Left cardiac atrium (tissue), 4 donors: ENCODE results near the gene PPM1E. TPM values are rescaled to one million over a fixed set of nuclear protein-coding genes. Genes with fewer than 3 reads are reported as not detected.

Experiments
- ATAC-seq, 2 donors: fragments of 200-7000 bp; cut with Tn5 transposase; one replicate each; pipeline ENCODE4 v1.9.1; 2020; ENCODE audit warnings: mild to moderate bottlenecking in 2 of 2, moderate library complexity in 2 of 2
- DNase-seq: peaks from one replicate; pipeline ENCODE4 v3.0.0-alpha.2; 2020
- intact Hi-C, 2 donors: fragments of 100-400 bp; cut with DNase I; formaldehyde crosslinking; loops; one replicate each; pipeline versions ENCODE4 v1.14.1 to v1.15.1; 2022 to 2023
- total RNA-seq, 2 donors: library from RNA; stranded (reverse); fragmentation: NEBNext Ultra II Directional; extraction: Animal tissue kit (Norgen Biotek cat#: 25700); gene quantifications; one replicate each; pipeline ENCODE4 v1.2.1, GENCODE V29; 2021
- donor health status: DM: no; HTN: yes; CAD: no.
- donor health status: DM: no; HTN: yes; CAD: no; lungs with severe emphysema.
- donor health status: DM: yes; HTN: yes; CAD: no.
- donor health status: Dilated cardiomyopathy.

PPM1E gene
- total RNA-seq, 2 donors from 2014 or later: 2.1 to 4.9 TPM

GRCh38 chr17:59004338-59005111 is 248.9 kb downstream of the PPM1E start:
- DNase-seq (peak; percentile 53), ATAC-seq (peak; percentile 68 to 70)
- intact Hi-C loops: loop anchor here (2.0 to 10.0 kb wide), 5 partner anchors 287 to 486 kb away; no protein-coding TSS in a partner anchor

DNA sequence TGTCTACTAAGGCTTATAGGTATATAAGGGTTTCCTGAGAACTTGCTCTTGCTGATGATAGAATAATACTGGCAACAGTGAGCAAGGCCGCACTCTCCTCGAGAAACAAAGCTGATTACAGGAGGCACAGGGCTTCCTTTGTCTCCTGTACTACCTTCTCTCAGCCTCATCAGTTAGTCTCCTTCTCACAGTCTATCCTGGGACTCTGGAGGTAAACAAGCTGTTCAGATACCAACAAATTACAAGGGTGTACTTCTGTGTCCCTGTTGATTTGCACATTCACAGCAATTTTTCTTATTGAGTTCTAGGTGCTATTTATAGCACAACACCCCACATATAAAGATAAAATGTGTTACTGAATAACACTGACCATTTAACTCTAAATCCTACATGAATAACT is 252.3 kb downstream of the PPM1E start:
- DNase-seq: no peak
- ATAC-seq: no peak
- intact Hi-C loops: loop anchor here (5.0 to 10.0 kb wide), 2 partner anchors 421 to 423 kb away; no protein-coding TSS in a partner anchor

DNA sequence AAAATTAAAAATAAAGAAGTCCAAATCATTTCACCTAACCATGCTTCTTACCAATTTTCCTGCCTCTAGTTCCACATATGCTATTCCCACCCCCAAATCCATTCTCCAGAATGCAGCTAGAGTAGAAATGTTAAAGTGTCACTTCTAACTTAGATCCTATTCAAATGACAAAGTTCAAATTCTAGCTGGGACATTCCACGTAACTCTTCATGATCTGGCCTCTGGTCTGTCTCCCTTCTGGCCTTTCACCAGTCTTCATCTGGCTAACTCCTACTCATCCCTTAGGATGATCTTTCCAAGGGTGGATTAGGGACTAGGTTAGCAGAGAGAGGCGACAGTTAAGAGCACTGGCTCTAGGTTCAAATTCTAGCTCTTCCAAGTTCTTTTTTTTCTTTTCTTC is 253.1 kb downstream of the PPM1E start:
- ATAC-seq (no peak), DNase-seq (no peak)
- intact Hi-C loops: loop anchor here (5.0 to 10.0 kb wide), 2 partner anchors 421 to 424 kb away; no protein-coding TSS in a partner anchor

- ATAC-seq (no peak), DNase-seq (no peak)
- intact Hi-C loops: no loop called here
These were observed 254.4 kb downstream of the PPM1E start for GRCh38 chr17:59010026-59010425.

GRCh38 chr17:59011975-59012374 is 256.3 kb downstream of the PPM1E start:
- intact Hi-C loops: no loop called here
- ATAC-seq (no peak), DNase-seq (no peak)

DNA sequence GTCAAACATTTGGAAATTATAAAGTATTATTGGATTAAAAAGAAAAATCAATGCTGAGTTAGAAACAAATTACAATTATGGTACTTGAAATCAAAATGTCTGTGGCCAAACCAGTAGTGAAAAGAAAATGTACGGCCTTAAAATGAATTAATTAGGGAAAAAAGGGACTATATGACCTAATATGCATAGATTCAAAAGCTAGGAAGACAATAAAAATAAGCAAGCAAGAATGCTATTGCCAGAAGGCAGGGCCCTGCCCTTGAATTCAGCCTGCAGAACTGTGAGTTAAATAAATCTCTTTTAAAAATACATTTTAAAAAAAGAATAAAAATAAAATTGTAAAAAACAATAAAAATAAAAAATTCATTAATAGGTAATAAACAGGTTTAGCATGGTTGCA is 262.4 kb downstream of the PPM1E start:
- DNase-seq: no peak
- intact Hi-C loops: no loop called here
- ATAC-seq: no peak

DNA sequence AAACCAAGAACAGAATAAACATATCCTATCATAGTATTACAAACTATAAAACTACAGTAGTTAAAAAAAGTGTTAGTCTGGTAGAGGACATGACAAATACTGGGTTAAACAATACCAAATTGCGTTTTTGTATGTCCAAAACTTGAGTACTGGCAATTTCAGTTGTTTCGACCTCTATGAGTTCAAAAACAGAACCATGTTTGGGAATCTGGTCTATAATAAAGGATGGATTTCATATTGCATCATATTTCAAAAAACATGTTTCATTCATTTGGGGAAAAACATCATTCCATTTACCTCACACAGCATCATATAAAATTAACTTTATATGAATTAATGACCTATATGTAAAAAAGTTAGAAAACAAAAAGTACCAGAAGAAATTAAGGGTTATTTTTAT is 269.3 kb downstream of the PPM1E start:
- DNase-seq: no peak
- intact Hi-C loops: no loop called here
- ATAC-seq: no peak

DNA sequence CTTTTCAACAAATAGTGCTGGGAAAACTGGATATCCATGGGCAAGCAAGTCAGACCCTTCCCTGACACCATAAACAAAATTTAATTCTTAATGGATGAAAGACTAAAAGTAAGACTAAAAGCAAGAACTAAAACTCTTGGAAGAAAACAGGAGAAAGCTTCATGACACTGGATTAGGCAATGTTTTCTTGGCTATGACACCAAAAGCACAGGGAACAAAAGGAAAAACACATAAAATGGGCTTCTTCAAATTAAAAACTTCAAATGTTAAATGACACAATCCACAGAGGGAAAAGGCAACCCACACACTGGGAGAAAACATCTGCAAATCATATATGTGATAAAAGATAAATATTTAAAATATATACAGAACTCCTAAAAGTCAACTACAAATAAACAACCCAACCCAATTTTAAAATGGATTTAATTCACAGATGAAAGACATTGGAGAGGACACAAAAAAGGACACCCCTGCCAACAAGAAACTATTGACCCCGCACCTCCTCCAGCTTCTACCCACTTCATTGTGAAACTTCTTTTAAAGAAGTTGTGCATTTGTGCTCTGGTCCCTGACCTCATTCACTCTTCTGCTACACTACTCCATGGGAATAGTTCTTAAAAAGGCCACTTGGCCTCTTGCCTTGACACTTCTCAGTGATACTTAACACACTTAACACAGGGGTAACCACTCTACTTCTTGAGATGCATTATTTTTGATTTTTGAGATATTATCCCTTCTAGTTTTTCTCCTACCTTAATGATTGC is 270.7 kb downstream of the PPM1E start:
- DNase-seq (no peak), ATAC-seq (peak in 1 of 2 donors; percentile 34)
- intact Hi-C loops: no loop called here

DNA sequence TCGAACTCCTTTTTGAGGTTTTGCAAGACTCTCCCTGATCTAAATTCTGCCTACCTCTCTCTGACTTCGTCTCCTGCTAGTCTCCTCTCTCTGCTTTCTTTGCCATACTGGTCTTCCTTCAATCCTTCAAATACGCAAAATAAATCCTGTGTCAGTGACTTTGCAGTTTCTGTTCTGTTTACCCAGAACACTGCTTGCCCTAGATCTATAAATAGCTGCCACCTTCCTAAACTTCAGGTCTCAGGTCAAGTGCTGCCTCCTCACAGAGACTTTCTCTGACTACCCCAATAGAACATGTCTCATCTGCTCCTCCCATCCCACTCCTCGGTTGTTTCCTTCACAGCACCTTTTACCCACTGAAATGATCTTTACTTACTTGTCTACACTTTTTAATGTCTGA is 272.1 kb downstream of the PPM1E start:
- ATAC-seq (no peak), DNase-seq (no peak)
- intact Hi-C loops: no loop called here

DNA sequence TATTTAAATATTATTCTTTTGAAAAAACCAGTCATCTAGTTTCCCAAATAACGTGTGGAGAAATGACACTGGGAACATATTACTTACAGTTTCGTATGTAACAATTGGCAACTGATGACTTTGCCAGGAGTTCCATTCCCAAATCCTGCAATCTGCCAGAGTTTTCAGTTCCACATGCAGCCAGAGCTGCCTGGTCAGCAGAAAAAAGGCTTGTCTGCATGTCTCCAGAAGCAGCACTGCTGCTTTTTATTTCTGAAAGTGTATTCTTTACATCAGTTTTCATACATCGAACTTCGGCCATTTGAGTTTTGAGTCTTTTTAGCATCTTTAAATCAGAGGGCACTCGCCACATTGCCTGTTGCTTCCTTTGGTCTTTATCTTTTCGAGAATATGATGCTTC is 272.7 kb downstream of the PPM1E start:
- no peak for ATAC-seq
- intact Hi-C loops: no loop called here
- no peak for DNase-seq

GRCh38 chr17:59030811-59031210 is 275.2 kb downstream of the PPM1E start:
- ATAC-seq: no peak
- intact Hi-C loops: no loop called here
- DNase-seq: no peak

Other genes with a start within 250 kb of the PPM1E start
- gene MTMR4, start 241.2 kb upstream of the PPM1E start, total RNA-seq: 10 to 100 TPM; 11.6 to 17.4 TPM
- gene TEX14, start 63.8 kb upstream of the PPM1E start, total RNA-seq: under 1 TPM in 1 of 2 donors, not detected in 1; 0.32 TPM
- 10 to 100 TPM; 32.4 to 36.8 TPM for gene RAD51C, start 63.3 kb upstream of the PPM1E start, total RNA-seq